ENCODE measurements around the gene PCGF2.

PCGF2 gene

DNA sequence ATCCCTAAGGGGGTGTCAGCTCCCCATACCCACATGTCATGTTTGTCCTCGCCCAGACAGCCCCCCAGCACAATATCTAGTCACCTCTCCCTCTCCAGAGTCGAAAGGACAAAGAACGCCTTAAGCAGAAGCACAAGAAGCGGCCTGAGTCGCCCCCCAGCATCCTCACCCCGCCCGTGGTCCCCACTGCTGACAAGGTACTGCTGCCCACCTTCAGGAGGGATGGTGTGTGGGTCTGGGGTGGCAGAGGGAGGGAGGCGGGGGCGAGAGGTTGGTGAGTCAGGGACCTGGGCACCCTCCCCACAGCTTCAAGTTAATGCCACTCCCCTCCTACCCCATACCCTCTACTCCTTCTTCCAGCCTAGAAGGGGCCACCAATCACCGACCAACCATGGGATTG lies 35.5 kb downstream of the PCGF2 start:
- in situ Hi-C loops (cut with MboI; ENCODE audit: low pct_unique_long_range_greater_than_20kb, low sequenced_read_pairs, unreplicated experiment): no loop called here
- DNase-seq (ENCODE audit: low spot score): no peak
- TF ChIP-seq, protein P1, sequence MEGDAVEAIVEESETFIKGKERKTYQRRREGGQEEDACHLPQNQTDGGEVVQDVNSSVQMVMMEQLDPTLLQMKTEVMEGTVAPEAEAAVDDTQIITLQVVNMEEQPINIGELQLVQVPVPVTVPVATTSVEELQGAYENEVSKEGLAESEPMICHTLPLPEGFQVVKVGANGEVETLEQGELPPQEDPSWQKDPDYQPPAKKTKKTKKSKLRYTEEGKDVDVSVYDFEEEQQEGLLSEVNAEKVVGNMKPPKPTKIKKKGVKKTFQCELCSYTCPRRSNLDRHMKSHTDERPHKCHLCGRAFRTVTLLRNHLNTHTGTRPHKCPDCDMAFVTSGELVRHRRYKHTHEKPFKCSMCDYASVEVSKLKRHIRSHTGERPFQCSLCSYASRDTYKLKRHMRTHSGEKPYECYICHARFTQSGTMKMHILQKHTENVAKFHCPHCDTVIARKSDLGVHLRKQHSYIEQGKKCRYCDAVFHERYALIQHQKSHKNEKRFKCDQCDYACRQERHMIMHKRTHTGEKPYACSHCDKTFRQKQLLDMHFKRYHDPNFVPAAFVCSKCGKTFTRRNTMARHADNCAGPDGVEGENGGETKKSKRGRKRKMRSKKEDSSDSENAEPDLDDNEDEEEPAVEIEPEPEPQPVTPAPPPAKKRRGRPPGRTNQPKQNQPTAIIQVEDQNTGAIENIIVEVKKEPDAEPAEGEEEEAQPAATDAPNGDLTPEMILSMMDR (IDR thresholded peaks at IDR 0.05; ENCODE audit: extremely low read depth, insufficient read depth, missing control alignments): no peak

DNA sequence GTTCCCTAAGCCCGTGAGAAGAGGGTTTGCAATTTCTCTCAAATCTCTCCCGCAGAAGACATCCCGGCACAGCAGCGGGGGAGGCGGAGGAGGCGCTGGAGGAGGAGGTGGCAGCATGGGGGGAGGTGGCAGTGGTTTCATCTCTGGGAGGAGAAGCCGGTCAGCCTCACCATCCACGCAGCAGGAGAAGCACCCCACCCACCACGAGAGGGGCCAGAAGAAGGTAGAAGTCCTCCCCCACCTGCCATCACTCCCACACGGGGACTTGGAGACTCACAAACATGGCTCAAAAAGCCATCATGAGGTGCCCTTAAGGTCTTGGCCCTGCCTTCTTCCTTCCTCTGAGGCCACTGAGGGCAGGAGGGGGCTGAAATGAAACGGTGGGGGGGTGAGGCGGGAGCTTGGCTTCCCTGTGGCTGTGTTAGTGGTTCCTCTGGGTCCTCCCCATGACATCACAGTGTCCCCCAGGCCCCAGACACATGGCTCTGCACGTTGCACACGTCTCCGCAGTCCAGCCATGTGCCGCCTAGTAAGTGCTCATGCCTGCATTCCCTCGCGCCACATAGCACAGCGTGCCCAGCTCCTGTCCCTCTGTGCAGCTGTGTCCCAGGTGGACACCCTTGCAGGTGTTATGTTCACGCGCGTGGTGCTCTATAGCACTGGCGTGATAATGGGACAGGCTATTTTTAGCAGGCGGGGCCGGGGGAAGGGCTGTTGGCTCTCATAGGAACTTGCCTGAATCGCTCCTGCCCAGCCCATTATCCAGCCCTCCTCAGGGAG lies 36.2 kb downstream of the PCGF2 start:
- no peak for DNase-seq (ENCODE audit: low spot score)
- TF ChIP-seq, protein P1 (IDR thresholded peaks at IDR 0.05; ENCODE audit: extremely low read depth, insufficient read depth, missing control alignments): no peak
- in situ Hi-C loops (cut with MboI; ENCODE audit: low pct_unique_long_range_greater_than_20kb, low sequenced_read_pairs, unreplicated experiment): no loop called here

DNA sequence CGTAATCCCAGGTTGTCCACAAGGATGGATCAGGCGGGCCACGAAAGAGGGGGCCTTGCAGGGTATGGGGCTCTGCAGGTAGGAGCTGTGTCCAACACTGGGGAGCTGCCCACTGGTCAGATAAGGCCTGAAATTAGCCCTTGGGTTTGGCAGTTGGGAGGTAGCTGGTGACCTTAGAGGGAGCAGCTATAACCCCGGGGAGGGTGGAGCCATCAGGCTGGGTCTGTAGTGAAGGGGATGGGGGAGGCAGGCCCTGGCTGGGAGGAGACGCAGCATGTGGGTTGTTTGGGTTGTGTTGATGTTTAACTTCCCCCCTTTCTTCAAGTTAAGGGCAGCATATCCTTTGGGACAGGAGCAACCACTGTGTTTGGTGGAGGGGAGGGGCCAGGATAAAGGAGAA lies 37.2 kb downstream of the PCGF2 start:
- DNase-seq (ENCODE audit: low spot score): no peak
- in situ Hi-C loops (cut with MboI; ENCODE audit: low pct_unique_long_range_greater_than_20kb, low sequenced_read_pairs, unreplicated experiment): no loop called here
- TF ChIP-seq, protein P1 (IDR thresholded peaks at IDR 0.05; ENCODE audit: extremely low read depth, insufficient read depth, missing control alignments): no peak

DNA sequence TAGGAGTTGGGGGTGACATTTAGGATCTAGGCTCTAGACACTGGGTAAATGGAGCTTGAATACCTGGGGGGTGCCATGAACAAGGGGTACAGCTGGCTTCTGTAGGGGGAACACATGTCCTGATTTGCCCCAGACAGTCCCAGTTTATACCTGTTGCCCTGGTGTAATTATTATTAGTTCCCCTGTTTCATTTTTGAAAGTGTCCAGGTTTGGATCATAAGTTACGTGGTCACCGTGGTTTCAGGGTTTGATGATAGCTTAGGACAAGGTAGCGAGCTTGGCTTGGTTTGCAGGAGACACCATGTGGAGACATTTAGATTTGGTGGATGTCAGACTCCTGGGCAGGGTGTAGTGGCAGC lies 37.6 kb downstream of the PCGF2 start:
- in situ Hi-C loops (cut with MboI; ENCODE audit: low pct_unique_long_range_greater_than_20kb, low sequenced_read_pairs, unreplicated experiment): no loop called here
- TF ChIP-seq, protein P1 (IDR thresholded peaks at IDR 0.05; ENCODE audit: extremely low read depth, insufficient read depth, missing control alignments): no peak
- no peak for DNase-seq (ENCODE audit: low spot score)

DNA sequence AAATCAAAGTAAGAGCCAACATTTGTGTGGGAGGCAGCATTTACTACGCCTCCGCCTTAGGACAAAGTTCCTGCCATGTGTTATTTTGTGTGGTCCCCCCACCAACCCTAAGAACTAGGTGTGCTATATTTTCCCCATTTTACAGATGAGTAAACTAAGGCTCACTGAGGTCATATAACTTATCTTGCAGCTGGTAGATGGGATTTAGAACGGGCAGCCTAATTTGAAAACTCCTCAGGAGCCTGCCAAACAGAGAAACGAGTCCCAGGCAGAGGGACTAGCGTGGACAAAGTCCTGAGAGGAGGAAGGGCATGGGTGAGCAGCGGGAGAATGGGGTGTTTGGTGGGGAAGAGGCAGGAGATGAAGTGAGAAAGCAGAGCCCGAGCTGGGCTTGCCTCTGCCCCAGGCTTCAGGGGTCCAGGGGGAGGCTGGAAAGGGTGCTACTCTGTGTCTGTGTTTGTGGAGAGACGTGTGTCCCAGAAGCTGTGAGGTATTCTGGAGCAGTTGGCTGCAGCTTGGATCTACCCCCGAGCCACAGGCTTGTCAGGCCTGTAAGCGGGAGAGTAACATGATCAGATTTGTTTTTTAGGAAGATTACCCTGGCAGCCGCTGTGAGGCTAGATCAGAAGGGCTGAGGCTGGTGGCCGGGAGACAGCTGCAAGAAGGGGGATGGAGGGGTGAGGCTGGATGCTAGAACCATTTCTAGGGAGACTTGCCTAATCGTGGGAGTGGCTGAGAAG lies 38.1 kb downstream of the PCGF2 start:
- TF ChIP-seq, protein P1 (IDR thresholded peaks at IDR 0.05; ENCODE audit: extremely low read depth, insufficient read depth, missing control alignments): no peak
- DNase-seq (ENCODE audit: low spot score): no peak
- in situ Hi-C loops (cut with MboI; ENCODE audit: low pct_unique_long_range_greater_than_20kb, low sequenced_read_pairs, unreplicated experiment): no loop called here

DNA sequence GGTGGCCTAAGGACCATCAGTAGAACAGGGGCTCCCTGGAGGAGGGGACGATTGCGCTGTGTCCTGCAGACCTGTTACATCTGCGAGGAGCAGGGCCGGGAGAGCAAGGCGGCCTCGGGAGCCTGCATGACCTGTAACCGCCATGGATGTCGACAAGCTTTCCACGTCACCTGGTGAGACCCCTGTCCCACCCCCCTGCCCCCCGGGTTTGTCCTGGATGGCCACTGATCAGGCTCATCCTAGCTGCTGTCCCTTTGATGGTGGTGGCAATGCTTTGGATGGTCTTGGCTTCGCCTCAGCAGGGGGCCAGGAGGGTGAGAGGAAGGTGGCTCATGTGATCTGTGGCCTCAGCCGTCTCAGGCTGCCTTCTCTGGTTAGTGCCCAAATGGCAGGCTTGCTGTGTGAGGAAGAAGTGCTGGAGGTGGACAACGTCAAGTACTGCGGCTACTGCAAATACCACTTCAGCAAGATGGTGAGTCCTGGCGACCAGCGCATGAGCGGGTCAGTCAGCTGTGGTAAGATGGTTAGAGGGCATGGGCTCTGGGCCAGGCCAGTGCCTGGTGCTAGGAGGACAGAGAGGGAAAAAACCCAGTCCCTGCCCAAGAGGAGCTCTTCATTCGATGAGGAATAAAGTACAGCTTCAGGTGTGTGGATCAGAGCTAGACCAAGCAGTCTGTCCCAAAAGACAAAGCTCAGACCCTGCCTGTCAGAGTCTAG lies 38.9 kb downstream of the PCGF2 start:
- TF ChIP-seq, protein P1 (IDR thresholded peaks at IDR 0.05; ENCODE audit: extremely low read depth, insufficient read depth, missing control alignments): no peak
- no peak for DNase-seq (ENCODE audit: low spot score)
- in situ Hi-C loops (cut with MboI; ENCODE audit: low pct_unique_long_range_greater_than_20kb, low sequenced_read_pairs, unreplicated experiment): no loop called here
